HepG2 (cell line): ENCODE results near the gene MIEF1. TPM values are rescaled to one million over a fixed set of nuclear protein-coding genes. Genes with fewer than 3 reads are reported as not detected.

Experiments used
- CSRNP1 ChIP-seq: sonication (generic); formaldehyde crosslinking; IDR thresholded peaks from 2 replicates; pipeline ENCODE4 v1.8.1; 2023; ENCODE audit warnings: mild to moderate bottlenecking, missing genetic modification reagents
- GMEB1 ChIP-seq: sonication (generic); formaldehyde crosslinking; IDR thresholded peaks from 2 replicates; pipeline ENCODE4 v1.5.1; 2020; ENCODE audit warnings: missing genetic modification reagents, mild to moderate bottlenecking, borderline replicate concordance
- MAFF ChIP-seq: IDR thresholded peaks from 2 replicates; pipeline ENCODE4 v1.6.1; 2011; ENCODE audit warnings: low read depth, low read length, improper control_type of control experiment
- NPAS2 ChIP-seq: sonication (generic); formaldehyde crosslinking; IDR thresholded peaks from 2 replicates; pipeline ENCODE4 v1.8.0; 2022; ENCODE audit warnings: mild to moderate bottlenecking, missing genetic modification reagents, borderline replicate concordance
- POLR2AphosphoS2 ChIP-seq: IDR thresholded peaks from 2 replicates; pipeline ENCODE4 v1.6.1; 2011; ENCODE audit warnings: low read depth, low read length, improper control_type of control experiment
- REST ChIP-seq, 2 experiments: IDR thresholded peaks; 2 replicates each; pipeline ENCODE4 v1.6.1; 2011 to 2012; ENCODE audit warnings: low read length in 2 of 2, borderline replicate concordance in 1 of 2, low read depth in 1 of 2, mild to moderate bottlenecking in 1 of 2, moderate library complexity in 1 of 2
- RFX1 ChIP-seq: fragments of 450-650 bp; IDR thresholded peaks from 2 replicates; pipeline ENCODE4 v1.6.1; 2017
- SP140L ChIP-seq: sonication (generic); formaldehyde crosslinking; IDR thresholded peaks from 2 replicates; pipeline ENCODE4 v1.4.0; 2020; ENCODE audit warnings: missing genetic modification reagents, borderline replicate concordance
- STAT5B ChIP-seq: sonication (generic); formaldehyde crosslinking; IDR thresholded peaks from 2 replicates; pipeline ENCODE4 v1.4.0; 2020; ENCODE audit warnings: missing genetic modification reagents
- STAT6 ChIP-seq: sonication (generic); formaldehyde crosslinking; IDR thresholded peaks from 2 replicates; pipeline ENCODE4 v1.4.0; 2020; ENCODE audit warnings: missing genetic modification reagents, mild to moderate bottlenecking, borderline replicate concordance
- SYNCRIP ChIP-seq: fragments of 200-400 bp; formaldehyde crosslinking; IDR thresholded peaks from 2 replicates; pipeline ENCODE4 v1.6.1; 2018; ENCODE audit warnings: mild to moderate bottlenecking, low read depth, low read length; ENCODE audit not compliant: insufficient read depth
- TEF ChIP-seq: sonication (generic); formaldehyde crosslinking; IDR thresholded peaks from 2 replicates; pipeline ENCODE4 v1.5.0; 2020; ENCODE audit warnings: missing genetic modification reagents
- TMF1 ChIP-seq: sonication (generic); formaldehyde crosslinking; IDR thresholded peaks from 2 replicates; pipeline ENCODE4 v1.8.1; 2022; ENCODE audit warnings: low read depth, missing genetic modification reagents
- ZNF260 ChIP-seq: sonication (generic); formaldehyde crosslinking; IDR thresholded peaks from 2 replicates; pipeline ENCODE4 v1.4.0; 2020; ENCODE audit warnings: missing genetic modification reagents, low read depth, mild to moderate bottlenecking, borderline replicate concordance
- ZNF552 ChIP-seq: sonication (generic); formaldehyde crosslinking; IDR thresholded peaks from 2 replicates; pipeline ENCODE4 v1.9.0; 2022; ENCODE audit warnings: missing genetic modification reagents, mild to moderate bottlenecking, borderline replicate concordance
- ZNF563 ChIP-seq: sonication (generic); formaldehyde crosslinking; IDR thresholded peaks from 2 replicates; pipeline ENCODE4 v1.8.0; 2022; ENCODE audit warnings: mild to moderate bottlenecking, moderate library complexity, missing genetic modification reagents
- ZNF598 ChIP-seq: sonication (generic); formaldehyde crosslinking; IDR thresholded peaks from 2 replicates; pipeline ENCODE4 v1.5.1; 2020; ENCODE audit warnings: mild to moderate bottlenecking, missing genetic modification reagents, borderline replicate concordance
- polyA plus RNA-seq, 8 experiments: library from polyadenylated mRNA; depleted of rRNA in 3 of 8; stranded (reverse) in 7 of 8; unstranded in 1 of 8; fragments of >200 nt; fragmentation: Illumina TruSeq in 4 of 8; extraction: Trizol in 4 of 8; gene quantifications; 2 replicates each; pipeline versions ENCODE4 v1.2.1 to v1.2.3, GENCODE V29; 2011 to 2016; ENCODE audit warnings: low read depth in 4 of 8, missing spikeins in 1 of 8, mixed read lengths in 1 of 8; ENCODE audit not compliant: insufficient read depth in 1 of 8
- total RNA-seq, 5 experiments: library from RNA; depleted of rRNA; stranded (reverse); fragments of >200 nt; fragmentation: Illumina TruSeq; extraction: Trizol; gene quantifications; 2 replicates each; pipeline ENCODE4 v1.2.3, GENCODE V29; 2016; ENCODE audit warnings: low read depth in 1 of 5

Gene MIEF1
- total and polyA plus RNA-seq, 2 of the 13 experiments (the other 11 are each of a cell fraction or from before 2014, with no cell fraction given): 21.7 to 34.8 TPM

- TF ChIP-seq REST (IDR thresholded peaks at IDR 0.05; ENCODE audit: borderline replicate concordance in 1 of 2, low read depth in 1 of 2, low read length in 2 of 2) (no peak), STAT5B (CRISPR knock-in tag) (no peak), GMEB1 (CRISPR knock-in tag) (peak; percentile 45; the same call in 1 of the 2 replicates), MAFF (no peak), POLR2AphosphoS2 (no peak), CSRNP1 (no peak), RFX1 (no peak), ZNF563 (peak; percentile 38; the same call in 1 of the 2 replicates), NPAS2 (CRISPR knock-in tag) (0 out of 2 replicates have a peak, but pooled peaks have one; percentile 35), ZNF598 (CRISPR knock-in tag) (no peak; the same call in 1 of the 2 replicates), TMF1 (CRISPR knock-in tag) (no peak), SP140L (no peak), ZNF552 (no peak), SYNCRIP (no peak), TEF (CRISPR knock-in tag) (peak; percentile 48; the same call in 1 of the 2 replicates), STAT6 (CRISPR knock-in tag) (peak; percentile 57; the same call in 1 of the 2 replicates), ZNF260 (CRISPR knock-in tag) (no peak)
These were observed 26.8 kb downstream of the MIEF1 start (continued) for GRCh38 chr22:39528681-39529486.
